Epithelial cell of esophagus (primary cell): ENCODE measurements around the gene ANKRD33.

ENCODE experiments used
- DNase-seq: peaks from one replicate; pipeline ENCODE4 v3.0.0; 2010; ENCODE audit warnings: low read depth
- H3K4me3 ChIP-seq: 2 replicates; pipeline ENCODE4 v1.5.1; 2011; ENCODE audit warnings: mild to moderate bottlenecking, low read length, control low read depth
- TF ChIP-seq, protein P1 (sequence below): IDR thresholded peaks from 2 replicates; pipeline ENCODE4 v1.5.1; 2011; ENCODE audit warnings: low read depth, mild to moderate bottlenecking, low read length, control low read depth, inconsistent platforms; ENCODE audit not compliant: insufficient read depth; ENCODE audit errors: missing control alignments

Gene ANKRD33

DNA sequence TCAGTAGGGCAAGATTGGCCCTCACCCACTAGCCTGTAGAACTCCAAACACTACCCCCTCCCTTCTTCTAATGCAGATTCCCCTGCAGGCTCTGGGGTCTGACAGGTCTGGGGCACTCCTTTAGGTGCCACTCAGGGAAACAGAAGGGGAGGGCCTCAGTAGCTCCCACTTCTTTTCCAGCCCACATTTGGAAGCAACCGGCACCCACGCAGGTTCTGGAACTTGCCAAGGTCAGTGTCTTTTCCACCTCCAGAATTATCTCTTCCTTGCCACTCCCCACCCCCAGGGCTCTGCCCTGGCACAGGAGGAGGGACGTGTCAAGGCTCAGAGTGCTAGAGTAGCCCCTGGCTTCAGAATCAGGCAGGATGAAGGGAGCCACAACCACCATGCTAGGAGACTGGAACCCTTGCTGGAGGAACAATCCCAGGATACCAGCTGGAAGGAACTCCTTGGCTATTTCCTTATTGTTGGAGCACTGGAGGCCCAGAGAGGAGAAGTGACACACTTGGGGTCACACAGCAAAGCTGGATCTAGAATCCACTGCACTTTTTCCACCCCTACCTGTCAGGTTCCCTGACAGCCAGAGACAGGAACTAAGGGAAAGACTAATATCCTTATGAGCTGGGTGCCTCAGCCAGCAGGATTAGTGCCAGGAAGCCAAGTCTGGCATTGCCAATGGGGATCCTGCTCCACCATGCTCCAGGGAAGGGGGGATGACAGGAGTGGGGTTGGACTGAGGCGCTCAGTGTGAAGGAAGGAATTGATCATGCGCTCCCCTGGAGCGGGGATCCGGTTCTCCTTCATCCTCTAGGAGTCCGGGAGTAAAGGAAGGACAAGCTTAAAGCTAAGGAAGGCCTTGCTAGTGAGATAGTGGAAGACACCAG, 37.6 kb upstream of the ANKRD33 start:
- DNase-seq, result no peak
- TF ChIP-seq, protein P1, sequence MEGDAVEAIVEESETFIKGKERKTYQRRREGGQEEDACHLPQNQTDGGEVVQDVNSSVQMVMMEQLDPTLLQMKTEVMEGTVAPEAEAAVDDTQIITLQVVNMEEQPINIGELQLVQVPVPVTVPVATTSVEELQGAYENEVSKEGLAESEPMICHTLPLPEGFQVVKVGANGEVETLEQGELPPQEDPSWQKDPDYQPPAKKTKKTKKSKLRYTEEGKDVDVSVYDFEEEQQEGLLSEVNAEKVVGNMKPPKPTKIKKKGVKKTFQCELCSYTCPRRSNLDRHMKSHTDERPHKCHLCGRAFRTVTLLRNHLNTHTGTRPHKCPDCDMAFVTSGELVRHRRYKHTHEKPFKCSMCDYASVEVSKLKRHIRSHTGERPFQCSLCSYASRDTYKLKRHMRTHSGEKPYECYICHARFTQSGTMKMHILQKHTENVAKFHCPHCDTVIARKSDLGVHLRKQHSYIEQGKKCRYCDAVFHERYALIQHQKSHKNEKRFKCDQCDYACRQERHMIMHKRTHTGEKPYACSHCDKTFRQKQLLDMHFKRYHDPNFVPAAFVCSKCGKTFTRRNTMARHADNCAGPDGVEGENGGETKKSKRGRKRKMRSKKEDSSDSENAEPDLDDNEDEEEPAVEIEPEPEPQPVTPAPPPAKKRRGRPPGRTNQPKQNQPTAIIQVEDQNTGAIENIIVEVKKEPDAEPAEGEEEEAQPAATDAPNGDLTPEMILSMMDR, result no peak
- no peak overlapping the region for H3K4me3 ChIP-seq

DNA sequence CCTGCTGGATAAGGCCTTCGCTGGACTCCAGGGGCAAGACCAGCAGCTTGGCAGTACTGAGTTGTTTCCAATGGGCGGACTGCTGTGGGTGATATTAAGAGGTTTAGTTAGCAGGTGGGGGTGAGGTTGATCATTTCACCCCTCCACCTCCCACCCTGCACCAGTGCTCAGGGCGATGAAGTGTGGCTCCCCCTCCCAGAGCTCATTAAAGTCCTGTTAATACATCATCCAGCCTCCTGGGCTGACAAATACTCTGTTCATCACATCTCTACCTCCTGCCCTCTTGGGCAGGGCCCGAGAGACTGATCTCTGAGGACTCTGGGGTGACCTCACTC, 37.0 kb upstream of the ANKRD33 start:
- no peak for DNase-seq
- no peak overlapping the region for H3K4me3 ChIP-seq
- TF ChIP-seq, protein P1, result no peak

DNA sequence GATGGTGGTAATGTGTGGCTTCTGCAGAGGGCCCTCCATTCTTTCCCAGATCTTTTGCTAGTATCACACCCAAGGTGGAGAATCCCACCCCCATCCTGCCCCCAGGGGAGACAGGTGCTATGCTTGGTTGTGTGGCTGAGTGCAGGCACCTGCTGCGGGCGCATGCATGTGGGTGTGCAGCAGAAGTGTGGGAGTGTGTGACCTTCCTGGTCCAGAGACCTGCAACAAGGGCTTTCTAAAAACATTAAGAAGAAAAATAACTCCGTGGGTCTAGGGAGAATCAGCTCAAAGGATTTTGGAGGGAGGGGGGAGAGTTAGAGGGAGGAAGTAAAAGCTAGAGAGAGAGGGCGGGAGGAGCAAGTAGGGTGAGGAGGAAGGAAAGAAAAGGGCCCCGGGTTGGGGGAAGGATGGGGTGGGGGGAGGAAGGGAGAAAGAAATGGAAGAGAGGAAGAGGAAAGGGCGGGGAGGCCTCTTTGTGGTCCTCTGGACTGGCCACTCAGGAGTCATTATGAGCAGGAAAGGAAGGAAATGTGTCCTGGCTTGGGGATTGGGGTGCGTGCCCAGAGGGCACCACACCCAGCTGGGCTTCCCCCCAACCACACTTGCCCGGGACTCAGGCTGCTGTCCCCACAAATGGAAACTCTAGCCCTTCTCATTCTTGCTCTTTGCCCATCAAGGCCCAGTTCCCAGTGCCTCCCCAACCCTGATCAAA, 36.3 kb upstream of the ANKRD33 start:
- no peak for DNase-seq
- TF ChIP-seq, protein P1, result no peak

DNA sequence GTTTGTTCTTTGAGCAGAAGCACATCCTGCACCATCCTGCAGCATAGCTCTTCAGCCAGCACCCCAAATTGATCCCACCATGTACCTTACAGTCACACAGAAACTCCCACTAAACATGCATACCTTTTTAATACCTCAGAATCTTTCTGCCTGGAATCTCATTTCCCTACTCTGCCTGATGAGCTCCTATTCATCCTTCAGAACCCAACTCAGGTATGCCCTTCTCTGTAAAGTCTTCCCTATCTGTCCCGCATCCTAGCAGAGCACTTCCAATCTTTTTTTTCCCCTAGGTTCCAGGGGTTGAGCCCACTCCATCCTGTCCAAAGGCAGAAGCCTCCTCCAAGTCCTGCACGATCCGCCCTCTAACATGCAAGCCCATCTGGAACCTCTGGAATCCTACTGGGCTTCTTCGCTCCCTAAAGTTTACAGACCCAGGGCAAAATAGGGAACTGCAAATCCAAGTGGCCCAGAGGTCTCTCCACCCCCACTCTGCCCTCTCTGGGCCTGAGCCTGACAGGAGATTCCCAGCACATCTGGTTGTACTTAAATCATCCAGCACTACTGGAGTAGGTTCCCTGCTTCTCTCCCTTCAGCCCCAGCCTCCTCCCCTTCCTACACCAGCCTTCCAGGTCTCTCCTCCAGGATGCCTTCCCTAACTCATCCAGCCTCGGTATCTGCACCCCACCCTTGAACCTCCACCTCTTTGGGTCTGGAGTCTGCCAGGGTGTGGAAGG, 35.3 kb upstream of the ANKRD33 start:
- H3K4me3 ChIP-seq, result no peak overlapping the region
- TF ChIP-seq, protein P1, result no peak
- no peak for DNase-seq

More for the DNA sequence above, 36.3 kb upstream of the ANKRD33 start:
- H3K4me3 ChIP-seq, result no peak overlapping the region

DNA sequence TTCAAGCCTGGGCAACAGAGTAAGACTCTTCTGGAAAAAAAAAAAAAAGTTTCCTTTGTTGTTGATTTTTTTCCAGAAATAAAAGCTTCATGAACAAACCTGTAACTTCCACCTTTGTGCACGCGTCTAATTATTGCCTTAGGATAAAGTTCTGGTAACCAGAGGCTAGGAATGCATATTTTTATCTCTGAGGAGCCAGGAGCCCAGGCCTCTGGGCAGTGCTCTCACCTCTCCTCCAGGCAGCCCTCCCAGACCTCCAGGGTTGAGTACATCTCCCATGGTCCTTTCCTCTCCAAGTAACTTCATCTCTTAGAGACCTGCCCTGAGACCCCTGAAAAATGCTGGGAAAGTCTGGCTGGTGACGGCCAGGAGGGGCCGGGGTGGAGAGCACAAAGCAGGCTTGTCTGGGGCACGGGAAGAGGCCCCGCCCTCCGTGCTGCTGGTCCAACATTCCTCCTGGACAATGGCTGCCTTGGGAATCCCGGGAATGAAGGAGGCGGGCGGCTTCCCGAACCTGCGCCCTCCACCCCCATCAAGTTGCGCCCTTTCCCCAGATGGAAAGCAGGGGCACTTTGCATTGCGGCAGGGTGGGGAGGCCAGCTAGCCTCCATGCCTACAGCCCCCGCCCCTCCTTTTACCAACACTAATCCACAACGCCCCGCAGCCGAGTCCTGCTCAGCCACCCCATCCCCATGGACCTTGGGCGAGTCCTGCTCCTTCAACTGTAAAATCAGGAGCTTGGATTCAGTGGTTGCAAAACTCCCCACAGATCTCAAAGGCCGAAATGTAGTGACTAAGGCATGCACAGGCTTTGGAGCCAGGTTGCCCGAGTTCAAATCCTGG, 32.1 kb upstream of the ANKRD33 start:
- TF ChIP-seq, protein P1, result no peak
- no peak for DNase-seq
- no peak overlapping the region for H3K4me3 ChIP-seq

DNA sequence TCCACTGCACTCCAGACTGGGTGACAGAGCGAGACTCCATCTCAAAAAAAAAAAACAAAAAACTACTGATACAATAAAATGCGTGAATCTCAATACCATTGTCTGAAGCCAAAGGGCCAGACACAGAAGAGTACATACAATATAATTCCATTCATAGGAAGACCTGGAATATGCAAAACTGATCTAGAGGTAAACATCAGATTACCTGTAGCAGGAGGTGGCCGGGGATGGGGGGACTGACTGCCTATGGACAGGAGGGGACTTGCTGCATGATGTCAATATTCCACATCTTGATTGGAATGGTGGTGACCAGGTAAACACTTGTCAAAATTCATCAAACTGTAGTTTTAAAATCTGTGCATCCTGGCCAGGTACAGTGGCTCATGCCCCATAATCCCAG, 26.9 kb upstream of the ANKRD33 start:
- TF ChIP-seq, protein P1, result no peak
- no peak for DNase-seq
- no peak overlapping the region for H3K4me3 ChIP-seq
